Fibroblast of pulmonary artery (primary cell): ENCODE results near the gene FTO.

ENCODE experiments used
- DNase-seq: peaks from one replicate; pipeline ENCODE4 v3.0.0-alpha.2; 2010; ENCODE audit warnings: low read depth
- H3K4me3 ChIP-seq: replicated peaks from 2 replicates; pipeline ENCODE4 v1.5.1; 2011; ENCODE audit warnings: low read depth, mild to moderate bottlenecking, control low read depth, low read length, moderate library complexity
- TF ChIP-seq, protein P1 (sequence below): IDR thresholded peaks from 2 replicates; pipeline ENCODE4 v1.5.1; 2011; ENCODE audit warnings: mild to moderate bottlenecking, control low read depth, low read length, inconsistent platforms; ENCODE audit errors: missing control alignments

The FTO gene

DNA sequence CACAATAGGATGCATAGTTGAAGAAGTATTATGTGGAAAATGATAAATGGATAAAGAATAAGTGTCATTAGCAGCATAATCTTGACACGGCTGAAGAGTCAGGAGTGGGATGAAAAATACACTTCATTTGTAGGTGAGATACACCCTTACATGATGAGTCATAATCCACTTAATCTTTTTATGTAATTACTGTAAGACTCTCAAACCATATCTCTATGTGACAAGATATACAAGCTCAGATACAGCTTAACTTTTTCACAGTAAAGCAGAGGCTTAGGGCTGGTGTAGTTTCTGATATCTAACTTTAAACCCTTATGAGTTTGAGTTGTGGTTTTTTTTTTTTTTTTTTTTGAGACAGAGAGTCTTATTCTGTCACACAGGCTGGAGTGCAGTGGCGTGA, 101.2 kb downstream of the FTO start:
- TF ChIP-seq, protein P1, sequence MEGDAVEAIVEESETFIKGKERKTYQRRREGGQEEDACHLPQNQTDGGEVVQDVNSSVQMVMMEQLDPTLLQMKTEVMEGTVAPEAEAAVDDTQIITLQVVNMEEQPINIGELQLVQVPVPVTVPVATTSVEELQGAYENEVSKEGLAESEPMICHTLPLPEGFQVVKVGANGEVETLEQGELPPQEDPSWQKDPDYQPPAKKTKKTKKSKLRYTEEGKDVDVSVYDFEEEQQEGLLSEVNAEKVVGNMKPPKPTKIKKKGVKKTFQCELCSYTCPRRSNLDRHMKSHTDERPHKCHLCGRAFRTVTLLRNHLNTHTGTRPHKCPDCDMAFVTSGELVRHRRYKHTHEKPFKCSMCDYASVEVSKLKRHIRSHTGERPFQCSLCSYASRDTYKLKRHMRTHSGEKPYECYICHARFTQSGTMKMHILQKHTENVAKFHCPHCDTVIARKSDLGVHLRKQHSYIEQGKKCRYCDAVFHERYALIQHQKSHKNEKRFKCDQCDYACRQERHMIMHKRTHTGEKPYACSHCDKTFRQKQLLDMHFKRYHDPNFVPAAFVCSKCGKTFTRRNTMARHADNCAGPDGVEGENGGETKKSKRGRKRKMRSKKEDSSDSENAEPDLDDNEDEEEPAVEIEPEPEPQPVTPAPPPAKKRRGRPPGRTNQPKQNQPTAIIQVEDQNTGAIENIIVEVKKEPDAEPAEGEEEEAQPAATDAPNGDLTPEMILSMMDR: no peak
- no peak overlapping the region for H3K4me3 ChIP-seq
- DNase-seq: no peak

DNA sequence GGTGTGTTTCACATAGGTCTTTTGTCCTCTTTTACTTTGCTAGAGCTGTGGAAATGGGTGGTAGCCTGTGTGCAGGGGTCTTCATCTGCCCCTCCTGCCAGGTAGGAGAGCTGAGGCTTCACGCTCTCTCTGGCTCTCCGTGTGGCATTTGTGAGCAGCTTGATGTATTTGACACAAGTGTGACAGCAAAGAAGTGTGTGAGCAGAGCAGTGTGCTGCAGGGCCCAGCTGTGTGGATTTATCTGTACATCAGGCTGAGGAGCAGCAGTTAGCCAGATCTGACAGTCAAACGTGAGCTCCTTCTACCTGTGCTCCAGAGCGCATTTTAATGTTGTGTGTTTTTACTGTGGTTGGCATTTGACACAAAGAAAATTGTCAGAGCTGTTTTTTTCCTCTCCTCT, 101.8 kb downstream of the FTO start:
- TF ChIP-seq, protein P1: no peak
- no peak for DNase-seq
- no peak overlapping the region for H3K4me3 ChIP-seq

DNA sequence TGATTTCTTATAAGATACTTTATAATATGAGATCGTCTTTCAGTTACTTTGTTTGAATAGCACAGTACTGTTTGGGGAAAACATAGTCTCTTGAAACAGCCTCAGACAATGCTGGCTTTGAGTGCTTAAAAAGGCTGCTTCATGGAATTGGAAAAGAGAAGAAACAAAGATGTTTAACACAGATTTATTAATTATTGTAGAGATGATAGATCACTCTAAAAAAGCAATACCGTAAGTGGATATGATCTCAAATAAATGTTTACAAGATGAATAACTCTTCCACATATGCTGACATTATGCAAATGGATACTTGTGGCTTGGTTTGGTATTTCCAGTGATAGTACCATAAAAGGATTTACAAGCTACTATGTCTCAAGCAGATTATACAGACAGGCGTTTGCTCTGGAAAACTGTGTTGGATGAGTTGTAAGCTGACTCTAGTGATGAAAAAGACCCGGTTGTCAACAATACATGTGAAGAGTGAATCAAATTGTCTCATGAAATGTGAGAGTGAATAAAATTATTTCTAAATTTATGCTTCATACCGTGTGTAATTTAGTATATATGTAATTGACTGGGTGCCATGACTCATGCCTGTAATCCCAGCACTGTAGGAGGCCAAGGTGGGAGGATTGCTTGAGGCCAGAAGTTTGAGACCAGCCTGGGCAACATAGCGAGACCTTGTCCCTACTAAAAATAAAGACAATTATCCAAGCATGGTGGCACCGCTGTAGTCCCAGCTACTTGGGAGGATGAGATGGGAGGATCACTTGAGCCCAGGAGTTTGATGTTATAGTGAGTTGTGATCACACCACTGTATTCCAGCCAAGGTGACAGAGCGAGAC, 105.4 kb downstream of the FTO start:
- DNase-seq: peak; percentile 78
- TF ChIP-seq, protein P1: no peak
- no peak overlapping the region for H3K4me3 ChIP-seq

DNA sequence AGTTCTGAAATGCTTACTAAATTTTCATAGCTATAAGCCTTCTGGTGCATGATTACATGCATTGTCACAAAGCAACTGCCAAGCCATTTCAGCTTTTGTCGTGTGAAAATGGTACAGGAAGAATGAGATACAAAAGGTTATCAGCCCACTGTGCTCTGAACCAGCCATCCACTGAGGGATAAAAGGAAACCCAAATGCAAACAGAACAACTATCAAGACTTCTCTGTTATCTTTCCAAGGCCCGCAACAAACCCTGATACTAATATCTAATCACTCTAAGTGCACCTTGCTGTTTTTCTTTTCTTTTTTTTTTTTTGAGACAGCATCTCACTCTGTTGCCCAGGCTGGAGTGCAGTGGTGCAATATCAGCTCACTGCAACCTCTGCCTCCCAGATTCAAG, 109.0 kb downstream of the FTO start:
- no peak for DNase-seq
- no peak overlapping the region for H3K4me3 ChIP-seq
- TF ChIP-seq, protein P1: no peak

DNA sequence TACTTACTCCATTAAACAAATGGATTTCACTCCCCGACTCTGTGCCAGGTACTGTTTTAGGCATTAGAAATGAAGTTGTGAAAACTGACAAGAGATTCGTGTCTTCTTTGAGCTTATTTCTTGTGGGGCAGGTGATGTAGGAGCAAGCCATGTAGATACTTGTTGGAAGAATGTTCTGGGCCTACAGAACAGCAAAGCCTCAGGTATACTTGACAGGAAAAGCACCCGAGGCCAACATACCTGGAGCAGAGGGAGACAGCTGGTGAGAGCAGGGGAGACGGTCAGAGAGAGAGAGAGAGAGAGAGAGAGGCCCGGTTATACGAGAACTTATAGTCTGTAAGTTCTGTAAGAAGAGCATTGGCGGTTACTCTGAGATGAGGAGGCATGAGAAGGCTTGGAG, 110.8 kb downstream of the FTO start:
- DNase-seq: no peak
- TF ChIP-seq, protein P1: no peak
- no peak overlapping the region for H3K4me3 ChIP-seq

DNA sequence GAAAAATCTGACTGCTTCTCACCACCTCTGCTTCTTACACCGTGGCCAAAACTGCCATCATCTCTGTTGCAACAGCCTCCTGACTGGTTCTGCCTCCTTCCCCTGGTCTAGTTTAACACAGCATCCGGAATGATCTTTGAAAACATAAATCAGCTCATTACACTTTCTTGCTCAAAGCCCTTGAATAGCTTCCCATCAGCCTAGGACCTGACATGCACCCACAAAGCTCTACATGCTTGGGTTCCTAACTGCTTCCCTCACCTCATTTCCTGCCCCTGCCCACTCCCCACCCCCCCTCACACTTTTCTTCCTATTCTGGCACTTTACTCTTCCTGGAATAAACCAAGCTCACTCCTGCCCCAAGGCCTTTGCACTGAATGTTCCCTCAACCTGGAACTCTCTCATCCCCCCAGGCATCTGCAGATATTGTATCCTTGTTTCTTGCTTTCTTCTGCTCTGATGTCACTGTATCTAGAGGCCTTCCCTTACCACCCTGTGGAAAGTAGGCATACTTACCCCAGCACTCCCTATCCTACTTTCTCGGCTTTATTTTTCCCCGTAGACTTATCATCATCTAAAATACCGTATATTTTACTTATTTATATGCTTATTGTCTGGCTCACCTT, 112.4 kb downstream of the FTO start:
- peak; percentile 26 for DNase-seq
- TF ChIP-seq, protein P1: no peak
- H3K4me3 ChIP-seq: no peak overlapping the region
